B cell (primary cell): ENCODE results near the gene IGFBP7.

Experiments used
- CTCF ChIP-seq: fragments of 200-600 bp; IDR thresholded peaks from one replicate; pipeline ENCODE4 v1.8.0; 2022; ENCODE audit warnings: antibody characterized with exemption, mild to moderate bottlenecking
- EZH2 ChIP-seq: IDR thresholded peaks from 2 replicates; pipeline ENCODE4 v1.6.1; 2012; ENCODE audit warnings: borderline replicate concordance, low read depth, mild to moderate bottlenecking, moderate library complexity, low read length; ENCODE audit not compliant: insufficient read depth, poor library complexity, severe bottlenecking

DNA sequence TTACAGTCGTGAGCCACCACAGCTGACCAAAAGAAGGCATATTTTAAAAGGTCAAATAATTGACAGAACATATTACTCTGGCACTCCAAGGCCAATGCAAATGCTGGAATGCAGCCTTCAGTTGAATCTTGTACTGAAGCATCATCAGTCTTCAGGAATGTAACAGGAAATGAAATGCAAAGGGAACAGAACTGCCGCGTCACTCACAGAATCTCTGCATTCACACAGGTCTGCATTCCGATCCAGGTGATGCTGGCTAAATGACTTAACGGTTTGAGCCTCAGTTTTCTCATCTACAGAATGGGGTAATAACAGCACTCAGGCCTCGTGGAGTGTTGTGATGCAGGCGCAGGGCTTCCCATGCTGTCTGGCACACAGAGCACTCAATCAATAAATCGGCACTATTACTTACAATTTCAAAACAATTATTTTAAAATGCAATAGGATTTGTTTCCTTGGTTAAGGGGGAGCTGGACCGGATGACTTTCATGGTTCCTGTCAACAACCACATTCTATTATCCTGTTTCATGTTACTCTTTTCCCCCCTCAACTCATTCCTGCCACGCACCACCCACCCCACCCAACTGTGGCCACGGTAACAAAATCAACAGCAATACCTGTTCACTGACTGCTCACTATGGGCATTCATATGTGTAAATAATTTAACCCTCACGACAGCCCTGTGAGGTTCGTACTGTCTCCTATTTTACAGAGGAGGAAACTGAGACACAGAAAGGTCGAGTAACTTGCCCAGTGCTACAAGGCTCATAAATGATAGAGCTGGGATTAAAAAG, 32.4 kb downstream of the IGFBP7 start:
- TF ChIP-seq CTCF (no peak), EZH2 (no peak)
